NCI-H345 treated with DMSO at 0.1 percent for 48 hours (cell line): ENCODE measurements around the gene FBXO31.

Experiments used
- DNase-seq: peaks from one replicate; lab custom pipeline; 2025; ENCODE audit not compliant: unreplicated experiment; lab: John Stamatoyannopoulos, UW

The FBXO31 gene

DNA sequence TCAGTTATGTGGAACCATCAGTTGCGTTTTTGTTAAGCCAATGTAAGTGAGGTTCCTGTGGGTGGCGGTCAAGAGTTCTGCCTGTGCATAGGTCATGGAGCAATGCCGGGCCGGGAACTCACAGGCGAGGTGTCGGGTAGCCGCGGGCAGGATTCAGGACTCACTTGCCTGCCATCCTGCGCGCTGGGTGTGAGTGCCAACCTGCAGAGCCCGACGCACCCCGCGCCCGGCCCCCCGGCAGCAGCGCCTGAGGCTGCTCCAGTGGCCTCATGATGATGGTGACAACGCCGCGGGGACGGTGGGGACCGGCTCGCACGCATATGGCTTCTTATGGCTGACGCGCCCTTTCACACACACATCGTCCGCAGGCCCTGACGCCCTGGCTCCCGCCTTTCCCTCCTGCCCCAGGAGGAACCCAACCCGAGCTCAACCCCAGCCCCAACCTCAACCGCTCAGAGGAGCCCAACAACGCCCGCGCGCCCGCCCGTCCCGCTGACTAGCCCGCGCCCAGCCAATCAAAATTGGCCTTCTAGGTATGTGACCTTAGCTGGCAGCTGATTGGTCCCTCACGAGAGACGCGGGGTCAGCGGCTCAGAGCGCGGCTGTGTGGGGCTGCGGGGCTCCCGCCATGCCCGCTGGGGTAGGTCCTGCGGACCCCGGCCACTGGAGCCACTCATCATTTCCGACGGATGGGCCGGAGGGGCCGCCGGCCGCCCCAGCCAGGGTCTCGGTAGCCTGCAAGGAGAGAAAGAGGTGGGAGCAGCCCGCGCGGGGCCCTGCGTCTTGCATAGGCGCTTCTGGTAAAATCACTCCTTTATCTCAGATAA lies 66.4 kb downstream of the FBXO31 start, which contains the start of gene C16orf95:
Gene C16orf95 (minus strand): TSS at position 470 of the 827 bp plus-strand sequence. CDS start 150 bp downstream, at position 320.
- peak; percentile 75 for DNase-seq

DNA sequence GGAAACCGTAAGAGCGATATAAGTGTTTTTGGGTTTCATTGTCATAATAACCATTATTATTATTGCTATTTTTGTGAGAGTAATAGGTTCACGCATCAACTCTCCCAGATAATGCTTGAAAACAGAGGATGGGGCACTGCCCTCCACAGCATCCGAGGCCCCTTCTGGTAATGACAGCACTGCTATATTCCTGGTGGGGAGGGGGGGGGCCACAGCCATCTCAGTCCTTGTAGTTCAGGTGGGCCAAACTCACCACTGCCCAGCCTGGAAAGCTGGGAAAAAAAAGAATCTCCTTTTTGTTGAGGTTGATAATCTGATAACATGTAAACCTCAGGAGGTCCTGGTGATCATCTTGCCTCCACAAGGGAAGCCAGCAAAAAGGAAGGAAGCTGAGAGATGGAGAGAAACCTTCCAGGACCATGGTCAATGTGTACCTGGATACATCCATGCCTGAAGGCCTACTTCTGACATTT lies 67.1 kb downstream of the FBXO31 start:
- DNase-seq: no peak

DNA sequence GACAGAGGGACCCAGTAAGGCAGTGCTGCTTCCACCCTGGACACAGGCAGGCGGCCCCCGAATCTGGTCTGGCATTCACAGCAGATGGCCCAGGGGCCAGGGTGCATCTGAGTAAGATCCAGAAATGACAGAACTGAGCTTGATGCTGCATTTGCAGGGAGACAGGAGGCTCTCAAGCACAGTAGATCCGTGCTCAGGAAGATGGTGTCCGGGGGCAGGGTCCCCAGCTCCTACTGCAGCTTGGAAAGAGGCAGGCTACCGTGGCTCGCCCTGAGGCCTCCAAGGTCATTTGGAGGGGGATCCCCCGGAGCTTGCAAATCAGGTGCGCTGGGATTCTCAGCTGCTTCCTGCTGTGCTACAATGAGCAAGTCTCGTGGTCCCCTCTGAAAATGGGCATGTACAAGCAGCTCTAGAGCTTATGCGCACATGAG lies 68.6 kb downstream of the FBXO31 start:
- DNase-seq: no peak

DNA sequence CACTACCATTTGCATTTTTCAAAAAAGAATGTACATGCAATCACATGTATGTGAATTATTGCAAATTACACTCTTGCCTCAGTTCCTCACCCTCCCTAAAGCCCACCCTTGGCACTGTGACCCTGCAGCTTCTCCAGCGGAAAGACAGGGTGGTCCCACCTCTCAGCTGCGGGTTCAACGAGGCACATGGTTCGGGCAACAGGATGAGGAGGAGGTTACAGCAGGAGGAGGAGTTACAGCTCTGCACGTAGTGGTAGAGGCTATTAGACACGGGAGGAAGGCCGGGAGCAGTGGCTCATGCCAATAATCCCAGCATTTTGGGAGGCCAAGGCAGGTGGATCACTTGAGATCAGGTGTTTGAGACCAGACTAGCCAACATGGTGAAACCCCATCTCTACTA lies 71.6 kb downstream of the FBXO31 start:
- no peak for DNase-seq

DNA sequence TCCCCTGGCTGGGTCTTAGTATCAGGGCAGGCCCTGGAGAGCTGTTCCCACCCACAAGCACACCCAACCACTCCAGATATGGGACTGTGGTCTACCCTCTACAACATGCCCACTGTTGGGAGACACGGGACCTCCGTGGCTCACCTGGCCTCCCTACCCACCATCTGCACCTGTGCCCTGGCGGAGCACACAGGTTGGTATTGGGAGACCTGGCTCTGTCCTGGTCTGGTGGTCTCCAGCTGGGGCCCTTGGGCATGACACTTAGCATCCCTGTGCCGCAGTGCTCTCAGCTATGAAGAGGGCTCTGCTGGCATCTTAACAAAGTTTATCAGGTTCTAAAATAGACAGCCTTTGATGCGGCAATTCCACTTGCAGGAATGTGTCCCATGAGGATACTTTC lies 72.2 kb downstream of the FBXO31 start:
- DNase-seq: no peak

DNA sequence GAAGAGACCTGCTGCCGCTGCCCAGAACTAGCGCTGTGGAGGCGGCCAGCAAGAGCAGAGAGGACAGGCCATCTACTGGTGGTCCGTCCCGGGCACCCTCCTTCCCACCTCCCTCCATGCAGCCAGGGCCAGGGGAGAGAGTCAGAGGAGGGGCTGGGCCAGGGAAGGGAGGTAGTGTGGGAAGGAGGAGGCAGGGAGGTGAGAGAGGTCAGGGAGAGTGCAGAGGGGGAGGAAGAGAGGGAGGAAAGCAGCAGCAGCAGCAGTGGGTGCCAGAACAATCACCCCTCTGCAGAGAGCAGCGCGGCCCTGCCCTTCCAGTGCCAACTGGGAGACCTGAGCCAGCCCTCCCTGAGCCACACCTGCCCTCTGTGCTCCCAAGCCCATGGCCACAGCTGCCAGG lies 73.0 kb downstream of the FBXO31 start:
- DNase-seq: no peak

DNA sequence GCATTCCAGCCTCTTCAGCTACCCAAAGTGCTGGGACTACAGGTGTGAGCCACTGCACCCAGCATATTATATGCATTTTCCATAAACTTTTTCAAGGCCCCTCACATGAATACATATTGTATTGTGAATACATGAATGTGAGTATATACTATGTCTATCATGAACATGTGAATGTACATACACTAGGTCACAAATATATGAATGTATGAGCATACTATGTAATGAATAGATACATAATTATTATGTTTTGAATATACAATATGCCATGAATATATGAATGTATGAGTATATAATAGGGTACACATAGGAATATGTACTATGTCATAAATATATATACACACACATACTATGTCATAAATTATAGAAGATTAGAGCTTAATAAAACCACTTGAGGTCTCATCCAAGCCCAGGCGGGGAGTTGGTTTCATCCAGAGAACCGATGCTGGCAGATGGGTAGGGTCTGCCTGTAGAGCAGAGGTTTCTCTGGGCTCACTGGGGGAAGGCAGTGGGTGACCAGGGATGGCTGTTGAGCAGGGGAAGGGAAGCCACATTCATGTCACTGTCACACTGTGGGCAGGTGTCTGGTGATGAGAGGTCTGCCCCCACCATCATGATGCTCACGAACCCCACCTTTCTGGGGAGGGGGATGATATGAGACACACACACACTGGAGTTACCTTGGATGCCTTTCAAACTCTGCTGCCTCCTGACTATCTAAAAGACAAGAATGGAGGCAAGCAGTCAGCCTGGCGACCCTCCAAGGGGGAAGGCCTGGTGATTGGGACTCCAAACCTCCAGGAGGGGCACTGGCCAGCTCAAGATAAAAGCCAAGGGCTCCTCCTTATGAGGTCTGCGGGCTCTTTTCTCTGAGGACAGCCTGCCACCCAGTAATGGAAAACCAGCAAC lies 73.7 kb downstream of the FBXO31 start:
- DNase-seq: no peak

DNA sequence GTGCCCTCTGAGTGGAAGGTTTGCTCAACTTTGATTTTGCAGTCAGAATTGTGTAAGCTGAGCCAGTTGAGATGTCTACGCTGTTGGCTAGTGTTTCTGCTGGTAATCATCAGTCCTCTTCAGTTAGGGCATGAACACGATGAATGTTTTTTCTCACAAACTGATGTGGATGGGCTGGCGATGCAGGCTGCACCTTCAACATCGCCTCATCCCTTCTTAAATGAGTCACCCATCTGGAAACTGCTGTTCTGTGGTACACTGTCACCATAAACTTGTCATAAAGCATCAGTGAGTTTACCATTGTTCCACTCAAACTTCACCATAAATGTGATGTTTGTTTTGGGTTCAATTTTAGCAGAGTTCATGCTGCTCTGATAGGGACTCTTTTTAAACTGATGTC lies 74.8 kb downstream of the FBXO31 start:
- no peak for DNase-seq

DNA sequence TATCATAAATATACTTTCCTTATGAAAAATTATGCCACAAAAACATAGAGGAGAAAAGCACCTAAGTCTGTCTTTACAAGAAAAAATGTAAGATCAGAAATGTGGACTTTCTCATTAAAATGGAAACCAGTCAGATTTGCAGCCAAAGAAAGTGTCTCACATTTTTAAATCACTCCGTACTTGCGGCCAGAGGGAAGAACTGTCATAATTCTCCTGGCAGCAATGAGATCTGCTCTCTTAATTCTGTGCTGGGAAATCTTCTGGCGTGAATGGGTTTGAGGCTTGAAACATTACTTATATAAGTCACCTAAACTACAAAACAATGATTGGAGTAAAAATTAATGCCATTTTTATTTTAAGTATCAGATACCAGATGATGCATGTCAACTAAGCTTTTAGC lies 77.1 kb downstream of the FBXO31 start:
- no peak for DNase-seq

DNA sequence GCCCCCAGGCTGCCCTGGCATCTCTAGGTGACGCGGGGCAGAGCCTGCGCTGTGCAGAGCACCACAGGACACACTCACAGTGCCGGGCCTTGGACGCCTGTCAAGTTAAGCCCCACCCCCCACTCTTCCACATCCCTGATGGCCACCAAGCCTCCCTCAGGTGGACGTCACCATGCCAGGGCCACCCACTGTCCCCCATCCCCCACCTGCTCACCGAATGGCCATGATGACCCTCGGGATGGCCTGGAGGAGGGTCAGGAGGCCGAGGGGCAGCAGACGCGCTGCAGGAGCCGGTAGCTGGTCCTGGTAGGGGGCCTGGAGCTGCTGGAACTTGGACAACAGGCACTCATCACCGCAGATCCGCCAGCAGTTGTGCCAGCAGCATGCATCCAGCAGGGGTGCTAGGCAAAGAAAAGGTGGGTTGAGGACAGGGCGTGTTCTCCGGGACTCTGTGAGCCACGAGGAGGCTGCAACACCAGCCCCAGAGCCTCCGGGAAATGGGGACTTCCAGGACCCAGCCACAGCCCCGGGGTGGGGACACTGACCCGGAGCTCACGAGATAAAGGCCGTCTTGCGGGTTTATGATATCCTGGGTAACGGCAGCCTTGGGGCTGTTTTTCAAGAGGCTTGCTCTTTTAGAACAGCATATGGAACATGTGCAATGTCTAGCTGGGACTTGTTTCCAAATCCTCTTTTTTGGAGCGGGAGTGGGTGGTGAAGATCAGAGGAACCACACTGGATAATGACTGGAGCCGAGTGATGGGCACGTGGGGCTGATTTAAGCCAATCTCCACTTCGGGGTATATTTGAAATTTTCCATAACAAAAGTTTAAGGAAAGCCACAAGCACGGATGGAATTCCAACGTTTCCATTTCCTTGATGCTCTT lies 77.8 kb downstream of the FBXO31 start:
- no peak for DNase-seq

DNA sequence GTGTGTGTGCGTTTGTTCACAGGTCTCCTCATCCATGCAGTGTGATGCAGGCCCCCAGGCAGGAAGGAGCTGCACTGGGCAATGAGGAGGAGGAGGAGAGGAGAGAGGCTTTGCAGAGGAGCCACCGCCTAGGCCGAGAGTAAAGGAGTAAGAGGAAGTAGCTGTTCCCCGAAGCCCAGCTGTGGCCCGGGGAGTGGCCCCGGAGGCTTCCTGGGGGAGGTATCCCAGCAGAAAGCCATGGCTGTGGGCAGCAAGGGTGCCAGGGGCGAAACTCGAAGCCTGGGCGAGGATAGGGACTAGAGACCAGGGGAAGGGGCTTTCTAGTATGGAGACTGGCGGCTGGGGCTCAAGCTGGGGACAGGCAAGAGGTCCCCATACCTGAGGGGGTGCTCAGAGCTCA lies 78.6 kb downstream of the FBXO31 start:
- no peak for DNase-seq

DNA sequence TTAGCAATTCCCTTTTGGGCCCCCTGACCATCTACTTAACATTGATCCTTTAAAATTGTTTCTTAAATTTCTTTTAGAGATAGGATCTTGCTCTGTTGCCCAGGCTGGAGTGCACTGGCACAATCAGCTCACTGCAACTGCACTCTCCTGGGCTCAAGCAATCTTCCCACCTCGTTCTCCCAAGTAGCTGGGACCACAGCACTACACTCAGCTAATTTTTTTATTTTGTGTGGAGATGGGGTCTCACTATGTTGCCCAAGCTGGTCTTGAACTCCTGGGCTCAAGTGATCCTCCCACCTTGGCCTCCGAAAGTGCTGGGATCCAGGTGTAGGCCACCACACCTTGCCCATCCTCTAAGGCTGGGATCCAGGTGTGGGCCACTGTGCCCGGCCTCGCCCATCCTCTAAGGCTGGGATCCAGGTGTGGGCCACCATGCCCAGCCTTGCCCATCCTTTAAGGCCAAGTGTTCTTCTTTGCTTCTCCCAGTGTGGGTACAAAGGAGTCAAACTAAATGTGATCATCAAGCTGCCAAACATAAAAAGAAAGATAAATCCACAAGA lies 79.5 kb downstream of the FBXO31 start:
- DNase-seq: no peak

DNA sequence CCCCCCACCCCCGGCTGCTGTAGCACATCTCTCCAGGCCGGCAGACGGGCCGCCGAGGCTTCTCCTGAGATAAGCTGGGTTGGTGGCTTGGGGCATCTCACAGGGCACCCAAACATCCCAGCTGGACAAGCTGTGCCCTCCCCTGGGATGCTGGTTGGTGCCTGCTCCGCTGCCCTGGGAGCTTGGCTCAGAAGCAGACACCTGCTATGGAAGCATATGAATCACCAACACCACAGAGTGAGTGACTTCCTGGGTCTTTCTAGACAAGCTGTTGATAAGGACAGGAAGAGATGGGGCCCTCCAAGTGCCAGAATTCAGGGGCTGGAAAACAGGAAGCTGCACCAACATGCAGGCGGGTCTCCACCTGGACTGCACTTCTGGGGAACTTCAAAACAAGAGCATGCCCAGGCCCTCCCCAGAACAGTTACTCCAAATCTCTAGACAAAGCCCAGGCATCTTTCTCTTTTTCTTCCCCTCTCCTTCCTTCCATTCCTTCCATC lies 80.1 kb downstream of the FBXO31 start:
- DNase-seq: no peak

DNA sequence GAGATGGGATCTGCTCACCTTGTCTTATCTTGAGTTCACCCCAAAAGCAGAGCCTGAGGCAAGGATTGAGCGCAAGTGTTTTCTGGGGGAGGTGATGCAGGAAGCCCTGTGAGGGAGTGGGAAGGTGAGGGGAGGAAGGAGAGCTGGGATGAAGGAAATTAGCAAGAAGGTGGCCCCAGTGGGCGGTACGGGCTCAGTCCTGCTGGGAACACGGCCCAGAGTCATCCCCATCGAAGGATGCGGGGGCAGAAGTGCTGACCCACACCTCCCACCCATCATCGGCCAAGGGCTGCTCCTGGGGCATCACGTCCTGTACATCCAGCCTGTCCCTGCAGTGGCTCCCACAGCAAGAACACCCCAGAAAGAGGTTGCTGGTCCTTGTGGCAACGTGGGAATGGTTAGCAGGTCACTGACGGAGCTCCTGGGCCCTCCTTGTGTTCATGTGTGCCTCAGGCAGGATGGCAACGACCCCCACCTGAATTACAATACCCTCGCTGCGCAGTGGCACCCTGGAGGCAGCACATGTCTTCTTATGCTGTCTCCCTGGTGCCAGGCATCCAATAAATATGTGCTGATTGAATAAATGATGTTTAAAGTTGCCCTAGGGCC lies 84.6 kb downstream of the FBXO31 start:
- DNase-seq: no peak

DNA sequence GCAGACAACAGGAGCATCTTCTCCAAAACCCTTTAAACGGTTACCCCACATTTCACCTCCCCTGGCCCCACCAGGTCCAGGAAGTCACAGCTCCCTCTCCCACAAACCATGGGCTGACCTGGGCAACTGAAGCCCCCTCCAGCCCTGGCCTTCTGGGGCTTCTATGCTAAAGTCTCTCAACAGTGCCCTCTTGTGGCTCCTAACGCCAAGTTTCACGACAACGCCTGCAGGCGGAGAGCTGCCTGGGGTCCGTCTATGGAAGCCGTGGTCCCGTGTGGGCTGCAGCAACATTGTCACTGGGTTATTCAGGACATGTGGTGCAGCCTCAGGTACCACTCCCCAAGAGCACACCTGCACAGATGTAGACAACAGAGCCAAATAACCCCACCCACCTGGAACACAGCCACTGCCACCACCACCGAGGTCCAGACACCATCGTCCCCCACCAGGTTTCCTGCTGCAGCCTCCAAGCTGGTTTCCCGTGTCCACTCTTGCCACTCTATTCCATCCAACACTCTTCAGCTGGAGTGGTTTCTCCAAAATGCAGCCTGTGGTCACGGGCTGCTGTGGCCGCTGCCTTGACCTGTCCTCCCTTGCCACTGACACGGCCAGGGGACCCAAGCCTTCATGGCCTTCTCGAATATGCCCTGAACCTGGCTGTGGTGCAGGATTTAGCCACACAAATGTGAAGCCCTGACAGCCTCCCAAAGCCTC lies 85.5 kb downstream of the FBXO31 start:
- no peak for DNase-seq

DNA sequence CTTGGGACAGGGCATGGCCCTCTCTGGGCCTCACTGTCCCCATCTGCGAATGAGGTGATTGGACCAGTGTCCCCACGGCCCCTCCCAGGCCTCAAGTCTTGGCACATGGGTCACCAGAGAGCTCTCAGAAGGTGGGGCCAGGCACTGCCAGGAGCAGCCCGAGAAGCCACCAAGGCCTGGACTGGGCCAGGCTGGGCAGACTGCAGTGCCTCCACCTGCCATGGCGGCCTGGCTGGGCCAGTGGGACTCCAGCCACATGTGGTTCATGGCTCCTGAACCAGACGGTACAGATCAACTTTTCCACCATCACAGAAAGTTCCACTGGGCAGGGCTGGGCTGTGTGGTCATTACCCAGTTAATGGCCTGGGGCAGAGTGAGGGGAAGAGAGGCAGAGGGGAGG lies 86.2 kb downstream of the FBXO31 start:
- no peak for DNase-seq

DNA sequence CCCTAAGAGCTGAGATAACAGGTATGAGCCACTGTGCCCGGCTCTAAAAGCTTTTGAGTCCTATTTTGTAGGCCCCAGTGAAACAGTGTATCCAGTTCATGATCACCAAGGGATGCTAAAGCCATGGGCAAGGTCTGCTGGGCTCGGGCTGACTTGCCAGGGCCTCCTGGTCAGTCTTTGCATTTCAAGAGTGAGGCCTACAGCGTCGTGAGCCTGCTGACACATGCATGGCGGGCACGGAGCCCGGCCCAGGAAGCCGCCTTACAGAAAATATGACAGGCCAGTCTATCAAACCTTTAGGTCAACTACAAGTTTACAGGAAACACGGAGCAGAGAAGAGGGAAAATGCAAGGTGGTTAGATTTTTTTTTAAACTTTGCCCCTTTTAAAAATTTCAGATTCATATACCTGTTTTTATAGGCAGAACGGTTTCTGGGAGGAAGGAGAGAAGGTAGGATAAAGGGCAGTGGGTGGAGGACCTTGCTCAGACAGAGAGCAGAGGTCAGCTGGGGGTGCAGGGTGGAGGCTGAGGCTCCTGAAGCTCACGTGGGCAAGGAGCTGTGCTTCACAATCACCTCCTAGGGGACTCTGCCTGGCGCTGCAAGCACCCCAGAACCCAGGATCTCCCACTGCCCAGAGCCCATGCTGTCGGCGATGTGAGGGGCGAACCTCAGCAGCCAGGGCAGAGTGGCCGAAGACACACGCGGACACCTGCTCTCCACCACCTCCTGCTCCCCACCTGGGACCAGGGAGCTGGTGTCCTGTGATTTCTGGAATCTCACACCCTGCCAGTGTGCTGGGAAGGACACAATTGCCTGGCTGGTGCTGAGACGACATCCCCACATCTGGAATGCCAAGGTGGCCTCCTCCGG lies 87.7 kb downstream of the FBXO31 start:
- DNase-seq: no peak

DNA sequence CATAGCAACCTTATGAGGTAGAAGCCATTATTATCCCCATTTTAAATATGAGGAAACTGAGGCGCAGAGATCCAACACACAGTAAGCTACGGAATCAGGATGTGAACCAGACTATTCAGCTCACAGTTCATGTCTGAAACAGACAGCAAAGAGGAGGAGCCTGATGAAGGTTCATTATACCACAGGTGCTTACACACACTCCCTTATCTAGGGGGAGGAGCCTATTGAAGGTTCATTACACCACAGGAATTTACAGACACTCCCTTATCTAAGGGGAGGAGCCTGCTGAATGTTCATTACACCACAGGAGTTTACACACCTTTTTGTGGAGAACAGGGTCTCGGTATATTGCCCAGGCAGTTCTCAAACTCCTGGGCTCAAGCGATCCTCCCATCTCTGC lies 88.3 kb downstream of the FBXO31 start:
- DNase-seq: no peak
